PFSK-1 (cell line): Measurements from ENCODE around the gene RBCK1.

Experiments
- FOXP2 ChIP-seq: optimal IDR thresholded peaks from 2 replicates; pipeline ENCODE3; 2011; ENCODE audit warnings: borderline replicate concordance, control low read depth, inconsistent platforms; ENCODE audit not compliant: insufficient read depth; ENCODE audit errors: extremely low read length, extremely low read depth
- POLR2AphosphoS5 ChIP-seq: IDR thresholded peaks from 2 replicates; pipeline ENCODE4 v1.6.1; 2012; ENCODE audit warnings: low read depth, mild to moderate bottlenecking, control low read depth, low read length, moderate library complexity
- REST ChIP-seq, 2 experiments: IDR thresholded peaks; 2 replicates each; pipeline versions ENCODE4 v1.6.1 to v1.8.0; 2011 to 2012; ENCODE audit warnings: low read depth in 2 of 2, low read length in 2 of 2, control low read depth in 1 of 2, inconsistent platforms in 1 of 2, mild to moderate bottlenecking in 1 of 2, moderate library complexity in 1 of 2; ENCODE audit not compliant: insufficient read depth in 1 of 2
- SIN3A ChIP-seq: IDR thresholded peaks from 2 replicates; pipeline ENCODE4 v1.6.1; 2012; ENCODE audit warnings: mild to moderate bottlenecking, low read length, moderate library complexity, borderline replicate concordance; ENCODE audit not compliant: insufficient read depth
- TAF1 ChIP-seq: IDR thresholded peaks from 2 replicates; pipeline ENCODE4 v1.6.1; 2012; ENCODE audit warnings: low read length, control low read depth, borderline replicate concordance; ENCODE audit not compliant: insufficient read depth

Gene RBCK1

DNA sequence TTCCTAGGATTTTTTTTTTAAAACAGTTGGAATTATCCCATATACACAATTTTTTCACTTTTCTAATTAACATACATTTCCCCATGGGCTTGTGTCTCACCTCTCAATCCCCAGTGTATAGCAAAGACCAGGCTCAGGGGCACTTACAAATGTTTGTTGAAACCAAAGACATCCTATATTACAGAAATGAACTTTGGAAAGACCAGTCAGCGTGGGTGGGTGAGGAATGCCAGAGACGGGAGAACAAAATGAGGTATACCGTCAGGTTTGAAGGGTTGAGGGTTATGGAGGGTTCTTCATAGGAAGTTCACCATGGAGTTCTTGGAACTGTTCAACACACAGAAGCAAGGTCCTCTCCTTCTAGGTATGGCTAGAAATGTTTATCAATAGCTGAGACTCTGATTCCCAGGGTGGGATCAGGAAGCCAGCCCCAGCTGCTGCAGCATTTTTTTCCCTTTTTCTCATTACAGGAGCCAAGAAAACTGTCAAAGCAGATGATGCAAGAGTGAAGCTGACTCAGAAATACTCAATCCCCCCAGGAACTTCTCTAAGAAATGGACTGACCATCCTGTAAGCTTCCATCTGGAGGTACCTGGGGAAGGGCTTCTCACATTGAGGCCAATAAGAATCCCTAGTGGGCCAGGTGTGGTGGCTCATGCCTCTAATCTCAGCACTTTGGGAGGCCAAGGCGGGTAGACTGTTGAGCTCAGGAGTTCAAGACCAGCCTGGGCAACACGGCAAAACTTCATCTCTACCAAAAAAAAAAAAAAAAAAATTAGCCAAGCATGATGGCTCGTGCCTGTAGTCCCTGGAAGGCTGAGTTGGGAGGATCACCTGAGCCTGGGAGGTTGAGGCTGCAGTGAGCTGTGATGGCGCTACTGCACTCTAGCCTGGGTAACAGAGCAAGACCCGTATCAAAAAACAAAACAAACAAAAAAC lies 70.2 kb downstream of the RBCK1 start:
- TF ChIP-seq SIN3A (no peak), REST (IDR thresholded peaks at IDR 0.05; ENCODE audit: insufficient read depth in 1 of 2, low read depth in 2 of 2, low read length in 2 of 2) (no peak), POLR2AphosphoS5 (0 out of 2 replicates have a peak, but pooled peaks have one; percentile 27), TAF1 (no peak), FOXP2 (no peak)

DNA sequence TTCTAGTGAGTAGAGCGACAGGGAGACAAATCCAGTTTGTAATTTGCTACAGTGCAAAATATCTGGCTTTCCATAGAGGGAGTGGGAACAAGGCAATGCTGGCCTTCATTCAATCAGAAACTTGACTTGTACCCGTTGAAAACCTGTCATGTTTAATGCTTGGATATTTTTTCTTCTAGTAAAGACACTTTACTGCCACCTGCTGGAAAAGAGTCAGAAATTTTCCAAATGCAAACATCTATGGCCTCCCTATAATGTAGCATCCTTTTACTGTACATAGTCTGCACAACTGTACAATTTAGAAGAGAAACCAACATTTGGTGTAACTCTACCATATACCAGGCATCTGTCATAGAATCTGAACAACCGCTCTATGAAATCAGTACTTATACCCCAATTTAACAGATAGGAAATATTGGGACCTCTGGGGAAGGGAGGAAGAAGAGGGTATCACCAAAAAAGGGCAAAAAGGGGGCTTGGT lies 70.9 kb downstream of the RBCK1 start:
- no peak for TF ChIP-seq POLR2AphosphoS5
- no peak for TF ChIP-seq SIN3A
- TF ChIP-seq REST (IDR thresholded peaks at IDR 0.05; ENCODE audit: insufficient read depth in 1 of 2, low read depth in 2 of 2, low read length in 2 of 2), result no peak
- TF ChIP-seq FOXP2, result no peak
- no peak for TF ChIP-seq TAF1

DNA sequence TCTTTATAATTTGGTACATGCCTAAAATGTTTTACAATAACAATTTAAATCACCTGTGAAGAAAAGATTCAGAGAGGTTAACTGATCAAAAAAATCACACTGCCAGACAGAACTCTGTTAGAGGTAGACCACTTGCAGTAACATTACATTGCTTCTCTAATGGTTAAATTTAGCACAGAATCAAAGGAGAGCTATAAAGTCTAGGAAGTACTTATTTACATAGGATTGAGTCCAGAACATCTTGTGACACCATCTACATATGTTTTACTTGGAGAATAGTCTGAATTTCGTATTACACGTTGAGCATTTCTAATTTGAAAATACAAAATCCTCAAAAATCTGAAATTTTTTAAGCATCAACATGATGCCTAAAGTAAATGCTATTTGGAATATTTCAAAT lies 71.4 kb downstream of the RBCK1 start:
- TF ChIP-seq REST (IDR thresholded peaks at IDR 0.05; ENCODE audit: insufficient read depth in 1 of 2, low read depth in 2 of 2, low read length in 2 of 2) (no peak), FOXP2 (no peak), SIN3A (no peak), POLR2AphosphoS5 (no peak), TAF1 (no peak)

DNA sequence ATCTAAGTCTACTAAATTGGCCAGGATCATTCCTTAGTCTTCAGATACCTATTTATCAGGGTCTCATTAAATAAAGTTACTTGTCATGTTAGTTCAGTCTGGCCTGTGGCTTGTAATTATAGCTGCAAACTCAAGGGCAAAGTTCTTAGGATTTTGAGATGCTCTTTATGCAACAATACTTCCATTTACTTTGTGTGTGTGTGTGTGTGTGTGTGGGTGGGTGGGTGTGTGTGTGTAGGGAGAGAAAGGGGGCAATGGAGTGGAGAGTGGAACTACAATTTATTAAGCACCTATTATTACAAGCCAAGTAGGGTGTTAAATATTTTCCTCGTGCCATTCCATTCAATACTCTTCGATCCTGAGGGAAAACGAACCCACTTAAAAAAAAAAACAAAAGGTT lies 71.9 kb downstream of the RBCK1 start:
- TF ChIP-seq REST (IDR thresholded peaks at IDR 0.05; ENCODE audit: insufficient read depth in 1 of 2, low read depth in 2 of 2, low read length in 2 of 2) (no peak), POLR2AphosphoS5 (no peak), TAF1 (no peak), FOXP2 (no peak), SIN3A (no peak)

DNA sequence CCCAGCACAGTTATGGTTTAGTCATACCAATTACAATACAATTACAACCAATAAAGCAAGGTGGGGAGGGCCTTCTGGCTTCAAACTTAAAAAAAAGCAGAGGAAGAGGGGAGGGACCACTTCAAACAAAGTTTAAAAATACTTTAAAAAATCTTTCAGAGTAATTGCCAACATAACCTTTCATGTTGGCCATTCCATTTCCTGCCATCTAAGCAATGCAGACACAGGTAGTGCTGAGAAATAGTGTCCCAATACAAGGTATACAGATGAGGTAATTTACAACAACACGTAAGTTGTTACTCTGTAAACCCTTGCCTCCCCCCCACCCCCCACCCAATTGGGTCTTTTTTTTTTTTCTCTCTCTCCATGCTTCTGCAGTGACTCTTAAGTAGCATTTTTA lies 73.1 kb downstream of the RBCK1 start:
- no peak for TF ChIP-seq SIN3A
- TF ChIP-seq REST (IDR thresholded peaks at IDR 0.05; ENCODE audit: insufficient read depth in 1 of 2, low read depth in 2 of 2, low read length in 2 of 2), result no peak
